GM18511 (cell line): ENCODE measurements around the gene SHISA6.

Source experiments
- ATAC-seq: cut with Tn5 transposase; IDR thresholded peaks from one replicate; pipeline ENCODE4 v1.9.1; 2021; ENCODE audit warnings: mild to moderate bottlenecking, moderate library complexity; ENCODE audit not compliant: unreplicated experiment

The SHISA6 gene

DNA sequence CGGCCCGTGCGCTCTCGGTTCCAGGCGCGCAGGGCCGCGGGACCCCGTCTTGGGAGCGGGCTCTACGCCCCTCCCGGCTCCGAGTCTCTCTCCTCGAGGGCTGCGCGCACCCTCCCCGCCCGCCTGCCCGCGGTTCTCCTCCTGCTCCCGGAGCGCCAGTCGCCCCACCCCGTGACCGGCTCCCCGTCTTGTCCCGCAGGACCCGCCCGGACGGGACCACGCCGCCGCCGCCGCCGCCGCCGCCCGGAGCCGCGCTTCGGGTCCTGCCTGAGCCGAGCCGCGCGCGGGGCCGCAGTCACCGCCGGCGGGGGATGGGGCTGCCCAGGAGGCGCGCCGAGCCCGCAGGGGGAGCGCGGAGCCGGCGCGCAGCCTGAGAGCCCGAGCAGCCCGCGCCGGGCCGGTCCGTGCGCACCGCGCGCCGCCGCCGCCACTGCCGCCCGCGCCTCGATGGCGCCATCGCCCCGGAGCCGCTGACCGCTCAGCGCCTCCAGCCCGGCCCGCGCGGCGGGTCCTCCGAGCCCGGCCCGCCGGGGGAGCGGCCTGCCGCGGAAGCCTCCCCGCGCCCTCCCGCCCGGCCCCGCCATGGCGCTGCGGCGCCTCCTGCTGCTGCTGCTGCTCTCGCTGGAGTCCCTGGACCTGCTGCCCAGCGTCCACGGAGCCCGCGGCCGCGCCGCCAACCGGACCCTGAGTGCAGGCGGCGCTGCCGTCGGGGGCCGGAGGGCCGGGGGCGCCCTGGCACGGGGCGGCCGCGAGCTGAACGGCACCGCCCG lies at the start of gene SHISA6:
Gene SHISA6, plus strand, starts transcription at position 373 of the 770 bp plus-strand sequence.
- ATAC-seq = no peak

DNA sequence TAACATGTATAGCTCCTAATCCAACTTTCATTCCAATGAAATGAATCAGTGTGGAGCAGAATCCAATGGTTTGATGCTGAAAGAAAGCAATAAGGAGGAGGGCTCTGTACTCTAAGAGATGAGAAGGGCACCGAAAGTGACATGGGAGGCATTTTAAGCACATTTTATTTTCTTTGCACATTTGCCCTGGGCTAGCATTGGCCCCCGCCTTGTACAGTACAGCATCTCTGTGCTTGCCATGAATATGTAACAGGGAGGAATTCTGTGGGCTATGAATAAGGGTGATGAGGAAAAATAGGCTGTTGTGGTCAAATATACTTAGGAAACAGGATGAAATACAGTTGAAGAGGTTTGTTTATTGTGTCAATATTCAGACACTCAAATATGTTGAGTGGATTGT lies 45.2 kb upstream of the SHISA6 start:
- ATAC-seq = no peak

DNA sequence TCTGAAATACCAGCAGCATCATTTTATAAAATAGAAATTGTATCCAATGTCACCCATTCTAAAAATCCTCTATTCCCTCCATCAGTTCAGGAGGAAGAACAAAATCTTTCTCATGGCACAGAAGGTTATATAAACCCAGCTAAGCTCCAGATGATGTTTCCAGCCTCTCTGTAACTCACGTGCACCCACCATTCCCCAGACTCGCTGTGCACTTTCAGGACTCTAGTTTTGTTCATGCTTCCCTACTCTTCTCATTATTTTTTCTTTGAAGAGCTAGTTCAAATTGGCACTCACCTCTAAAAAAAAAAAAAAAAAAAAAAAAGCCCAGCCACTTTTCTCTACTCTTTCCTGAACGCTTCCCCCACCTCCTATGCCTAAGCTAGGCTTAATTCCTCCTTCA lies 36.0 kb upstream of the SHISA6 start:
- ATAC-seq = no peak

DNA sequence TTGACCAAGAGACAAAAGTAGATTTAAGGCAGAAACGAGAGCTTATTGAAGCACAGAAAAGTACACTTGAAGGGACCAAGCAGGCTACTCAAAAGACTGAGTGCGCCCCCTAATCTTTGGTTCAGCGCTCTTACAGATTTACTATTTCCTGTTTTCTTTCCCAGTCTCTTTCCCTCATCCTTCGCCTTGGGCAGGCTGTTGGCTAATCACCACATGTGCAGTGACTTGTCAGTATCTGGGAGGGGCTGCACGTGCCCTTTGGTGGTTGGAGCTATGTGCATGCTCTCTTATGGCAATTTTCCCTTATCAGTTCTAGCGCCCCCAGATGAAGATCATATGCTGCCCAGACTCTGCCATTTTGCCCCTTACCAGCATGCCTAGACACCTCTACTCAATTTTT lies 35.4 kb upstream of the SHISA6 start:
- ATAC-seq = no peak

DNA sequence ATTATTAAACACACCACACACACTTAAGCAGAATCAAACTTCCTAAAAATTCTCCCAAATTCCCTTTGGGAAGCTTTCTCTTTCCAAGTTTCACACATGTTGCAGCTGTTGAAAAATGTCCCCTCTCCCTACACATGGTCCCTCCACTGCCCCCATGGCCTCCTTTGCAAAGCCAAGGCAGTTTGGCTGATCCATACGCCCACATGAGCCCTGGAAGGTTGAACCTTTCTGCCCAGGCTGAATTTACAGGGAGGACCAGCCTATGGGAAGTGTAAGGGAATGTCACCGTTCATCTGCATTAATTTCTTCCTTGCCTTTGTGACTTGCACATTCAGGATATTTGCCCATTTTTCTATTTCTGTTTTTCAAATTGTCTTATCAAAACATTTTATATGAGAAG lies 31.1 kb upstream of the SHISA6 start:
- no peak for ATAC-seq

DNA sequence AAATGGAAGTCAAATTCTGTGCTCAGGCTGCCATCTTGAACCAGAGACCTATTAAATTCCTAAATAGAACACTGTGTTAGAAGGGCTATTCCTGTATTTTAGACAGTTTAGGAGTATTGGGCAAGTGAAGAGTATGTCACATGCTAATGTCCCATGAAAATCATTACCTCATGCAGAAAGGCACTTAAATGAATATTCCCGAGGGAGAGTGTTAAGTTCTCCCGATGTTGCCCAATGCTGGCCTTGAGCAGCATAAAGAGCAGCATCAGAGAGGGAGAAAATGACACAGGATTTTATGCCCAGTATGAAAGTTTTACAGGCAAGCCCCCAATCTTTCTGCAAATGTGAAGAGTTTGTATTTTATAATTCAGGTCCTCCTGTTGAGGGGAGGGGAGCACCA lies 28.2 kb upstream of the SHISA6 start:
- no peak for ATAC-seq

DNA sequence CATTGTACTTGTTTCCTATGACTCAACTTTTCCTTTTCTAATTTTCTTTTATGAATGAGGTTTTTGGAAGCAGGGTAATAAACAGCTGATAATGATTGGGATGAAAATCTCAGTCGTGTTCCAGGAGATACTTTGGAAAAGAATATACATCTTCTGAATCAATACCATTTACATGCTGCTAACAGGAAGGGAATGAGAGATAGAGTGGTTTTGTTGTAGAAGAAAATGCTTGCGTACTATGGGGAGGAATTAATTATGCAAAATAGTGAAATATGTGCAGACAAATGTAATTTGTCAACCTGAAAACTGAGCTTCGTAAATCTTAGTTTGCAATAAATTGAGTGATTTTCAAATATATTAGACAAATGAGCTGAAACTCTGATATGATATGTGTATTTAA lies 24.0 kb upstream of the SHISA6 start:
- ATAC-seq = no peak

DNA sequence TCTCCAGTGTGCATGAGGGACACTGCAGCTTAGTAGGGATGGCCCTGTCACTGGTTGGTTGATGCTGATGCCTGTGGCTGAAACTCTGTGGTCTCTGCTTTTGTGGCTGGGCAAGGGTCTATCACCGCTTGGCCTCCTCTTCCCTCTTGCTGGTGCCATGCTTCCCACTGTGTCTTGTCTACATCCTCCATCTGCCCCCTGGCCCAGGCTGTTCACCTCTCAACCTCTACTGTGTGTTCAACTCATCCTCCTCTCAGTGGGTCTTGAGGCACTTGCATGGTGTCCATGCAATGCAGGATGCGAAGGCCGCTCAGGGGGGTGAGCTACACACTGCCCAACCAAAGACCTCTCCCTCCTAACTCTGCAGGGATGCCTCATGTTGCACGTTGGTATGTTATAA lies 19.8 kb upstream of the SHISA6 start:
- ATAC-seq = no peak

DNA sequence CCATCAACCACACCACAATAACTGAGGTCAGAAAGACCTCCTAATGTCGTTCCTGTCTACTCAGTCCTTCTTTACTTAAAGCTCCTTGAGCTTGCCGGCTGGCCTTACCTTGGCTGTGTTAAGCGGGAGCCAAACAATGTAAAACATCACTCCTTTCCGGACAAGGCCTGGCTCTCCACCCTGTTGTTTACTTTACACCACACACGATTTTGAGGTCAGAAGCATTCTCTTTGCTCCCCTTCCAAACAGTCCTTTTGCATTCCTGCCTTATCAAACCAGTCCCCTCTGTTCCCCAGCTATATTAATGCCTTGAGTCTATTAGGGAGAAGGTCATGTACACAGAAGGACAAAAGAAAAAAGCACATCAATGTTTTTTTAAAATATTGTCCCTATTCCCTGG lies 19.3 kb upstream of the SHISA6 start:
- ATAC-seq = no peak

DNA sequence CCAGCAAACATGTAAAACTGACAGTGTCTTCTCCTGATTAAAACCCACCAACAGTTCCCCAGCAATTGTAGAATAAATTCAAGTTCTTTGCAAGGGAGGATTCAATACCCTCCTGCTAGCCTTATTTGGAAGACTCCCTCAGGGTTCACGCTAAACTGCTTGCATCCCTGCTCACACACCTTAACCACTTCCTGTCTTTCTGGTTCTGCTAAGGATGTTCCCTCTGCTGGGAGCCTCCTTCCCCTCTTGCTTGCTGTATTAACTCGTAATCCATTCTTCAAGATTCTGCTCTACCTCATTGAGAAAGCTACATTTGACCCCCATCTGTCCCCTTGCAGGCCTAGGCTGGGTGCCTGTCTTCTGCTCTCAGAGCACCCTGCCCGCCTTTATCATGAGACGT lies 2.3 kb upstream of the SHISA6 start:
- no peak for ATAC-seq

DNA sequence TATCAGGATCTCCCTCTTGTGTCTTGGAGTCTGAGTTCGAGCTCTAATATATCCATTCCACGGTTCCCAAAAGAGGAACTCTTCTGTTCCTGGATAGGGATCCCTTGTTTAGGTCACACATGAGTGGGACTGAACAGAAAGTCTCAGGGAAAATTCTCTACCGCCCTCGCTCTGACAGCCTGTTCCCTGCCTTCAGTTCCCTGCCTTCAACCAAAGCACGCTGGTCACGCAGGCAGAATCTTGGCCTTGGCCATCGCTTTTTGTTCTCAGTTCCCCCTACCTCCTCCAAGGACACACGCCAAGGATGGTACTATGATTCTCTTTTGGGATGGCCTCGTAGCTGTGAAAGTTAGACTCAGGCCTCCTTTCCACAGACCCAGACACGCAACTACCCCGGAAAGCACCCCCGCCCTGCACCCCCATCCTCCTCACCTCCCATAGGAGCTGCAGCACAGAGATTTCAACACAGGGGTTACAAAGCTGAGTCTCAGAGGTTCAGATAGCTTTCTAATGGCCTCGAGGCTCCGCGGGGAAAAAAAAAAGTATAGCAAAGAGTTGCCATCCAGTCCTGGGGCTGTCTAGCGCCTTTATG lies 1.5 kb upstream of the SHISA6 start:
- no peak for ATAC-seq

DNA sequence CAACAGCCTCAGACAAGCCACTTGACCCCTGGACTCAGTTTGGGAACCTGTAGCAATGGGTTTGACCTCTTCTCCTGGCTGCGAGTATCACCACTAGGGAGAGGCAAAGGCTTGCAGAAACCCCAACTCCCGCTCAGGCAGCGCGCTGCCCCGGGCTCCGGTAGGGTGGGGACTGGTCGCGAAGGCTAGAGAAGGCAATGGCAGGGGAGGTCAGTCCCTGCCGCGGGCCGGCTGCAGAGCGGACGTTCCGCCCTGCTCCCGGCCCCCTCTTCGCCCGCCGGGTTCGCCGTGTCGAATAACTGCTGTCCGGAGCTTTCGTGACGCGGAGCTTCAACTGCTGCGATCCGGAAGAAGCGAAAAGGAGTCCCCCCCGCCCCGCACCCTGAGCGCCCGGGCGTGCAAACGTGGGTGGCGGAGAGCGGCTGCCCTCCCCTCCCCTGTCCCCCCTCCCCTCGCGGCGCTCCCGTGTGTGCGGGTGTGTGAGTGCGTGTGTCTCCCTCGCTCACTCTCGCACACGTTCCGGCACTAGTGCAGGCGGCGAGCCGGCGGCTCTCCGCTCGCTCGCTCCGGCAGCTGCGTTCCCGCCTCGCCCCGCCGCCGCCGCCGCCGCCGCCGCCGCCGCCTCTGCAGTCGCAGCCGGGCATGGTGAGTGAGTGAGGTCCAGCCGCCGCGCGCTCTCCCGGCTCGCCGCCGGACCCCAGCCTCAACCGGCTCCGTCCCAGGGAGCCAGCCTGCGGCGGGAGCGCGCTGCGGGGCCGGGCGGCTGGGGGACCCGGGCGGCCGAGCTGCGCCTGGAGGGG lies 772 bp upstream of the SHISA6 start:
- no peak for ATAC-seq

DNA sequence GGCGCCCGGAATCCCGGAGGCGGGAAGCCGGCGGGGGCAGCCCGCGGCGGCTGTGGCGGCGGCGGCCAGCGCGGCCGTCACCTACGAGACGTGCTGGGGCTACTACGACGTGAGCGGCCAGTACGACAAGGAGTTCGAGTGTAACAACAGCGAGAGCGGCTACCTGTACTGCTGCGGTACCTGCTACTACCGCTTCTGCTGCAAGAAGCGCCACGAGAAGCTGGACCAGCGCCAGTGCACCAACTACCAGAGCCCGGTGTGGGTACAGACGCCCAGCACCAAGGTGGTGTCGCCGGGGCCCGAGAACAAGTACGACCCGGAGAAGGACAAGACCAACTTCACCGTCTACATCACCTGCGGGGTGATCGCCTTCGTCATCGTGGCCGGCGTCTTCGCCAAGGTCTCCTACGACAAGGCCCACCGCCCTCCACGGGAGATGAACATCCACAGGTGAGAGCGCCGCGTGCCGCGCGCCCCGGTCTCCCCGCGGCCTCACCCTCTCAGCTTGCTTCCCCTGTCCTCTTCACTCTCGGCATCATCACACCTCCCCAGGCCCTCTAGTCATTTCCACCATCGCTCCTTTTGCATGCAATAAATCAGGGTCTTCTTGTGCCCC lies 706 bp downstream of the SHISA6 start:
- no peak for ATAC-seq

DNA sequence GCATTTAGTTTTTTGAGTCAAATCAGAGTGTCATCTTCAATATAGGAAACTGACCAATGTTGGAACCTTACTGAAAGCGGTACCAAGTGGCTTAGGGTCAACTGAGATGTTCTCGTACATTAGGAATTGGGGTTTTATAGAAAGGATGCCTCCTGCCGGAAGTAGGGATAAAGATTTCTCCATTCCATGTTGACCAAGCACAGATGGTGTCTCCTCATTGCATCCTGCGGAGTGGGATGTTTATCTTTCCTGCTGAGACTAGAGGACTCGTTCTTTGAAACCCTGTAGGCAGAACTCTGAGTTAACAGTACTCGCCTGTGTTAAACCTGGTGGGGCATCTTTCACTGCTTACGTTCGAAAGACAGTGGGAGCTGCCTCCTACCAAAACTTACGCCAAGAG lies 1.4 kb downstream of the SHISA6 start:
- no peak for ATAC-seq

DNA sequence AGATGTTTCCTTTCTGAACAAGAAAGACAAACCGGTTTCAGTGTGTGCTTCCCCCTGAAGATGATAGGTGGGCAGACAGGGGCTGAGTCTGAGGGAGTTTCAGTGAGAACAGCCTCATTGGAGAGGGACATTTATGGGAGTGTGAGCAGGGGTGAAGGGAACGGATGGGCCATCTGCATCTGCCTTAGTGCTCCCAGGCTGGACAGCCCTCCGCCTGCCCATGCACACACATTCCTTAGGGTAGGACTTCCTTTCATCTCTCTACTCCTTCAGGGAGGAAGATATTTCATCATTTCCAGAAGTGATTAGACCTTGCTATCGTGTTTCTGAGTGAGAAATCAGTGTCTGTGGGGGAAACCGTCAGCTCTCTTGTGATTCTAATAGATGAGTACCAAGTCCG lies 3.8 kb downstream of the SHISA6 start:
- no peak for ATAC-seq

DNA sequence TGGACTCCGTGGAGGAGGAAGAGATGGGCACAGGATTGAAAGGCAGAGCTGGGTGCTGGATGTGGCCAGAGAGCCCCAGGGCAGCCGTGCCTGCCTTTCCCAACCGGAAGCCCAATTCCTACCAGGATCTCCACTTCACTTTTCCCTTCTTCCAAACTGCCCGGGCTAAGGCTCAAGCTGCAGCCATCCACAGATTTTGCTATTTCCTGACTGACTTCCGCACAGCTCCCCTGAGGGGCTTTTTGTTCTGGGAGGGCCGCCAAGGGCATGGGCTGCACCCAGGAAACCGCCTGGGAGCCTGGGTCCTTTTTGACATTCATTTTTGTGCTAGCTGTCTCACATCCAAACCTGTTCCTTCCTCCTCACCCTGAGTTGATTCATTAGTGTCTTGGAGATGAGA lies 4.2 kb downstream of the SHISA6 start:
- no peak for ATAC-seq

DNA sequence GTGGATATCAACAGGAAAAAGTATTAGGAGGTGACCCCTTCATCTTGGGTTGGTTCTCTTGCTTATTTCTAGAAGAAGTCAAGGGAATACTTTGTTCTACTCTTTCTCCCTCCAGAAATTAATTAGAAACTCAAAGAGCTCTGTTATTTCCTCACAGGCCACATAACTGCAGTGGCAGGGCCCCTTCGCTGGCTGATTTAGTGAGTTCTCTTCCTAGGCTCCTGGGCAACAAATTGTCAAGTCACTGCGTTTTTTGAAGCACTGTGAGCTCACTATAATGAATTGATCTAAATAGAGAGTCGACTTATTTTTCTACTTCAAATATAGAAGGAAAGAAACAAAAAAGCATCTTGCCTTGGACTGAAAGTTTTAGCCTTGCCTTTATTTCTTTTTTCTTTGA lies 4.8 kb downstream of the SHISA6 start:
- ATAC-seq = no peak

DNA sequence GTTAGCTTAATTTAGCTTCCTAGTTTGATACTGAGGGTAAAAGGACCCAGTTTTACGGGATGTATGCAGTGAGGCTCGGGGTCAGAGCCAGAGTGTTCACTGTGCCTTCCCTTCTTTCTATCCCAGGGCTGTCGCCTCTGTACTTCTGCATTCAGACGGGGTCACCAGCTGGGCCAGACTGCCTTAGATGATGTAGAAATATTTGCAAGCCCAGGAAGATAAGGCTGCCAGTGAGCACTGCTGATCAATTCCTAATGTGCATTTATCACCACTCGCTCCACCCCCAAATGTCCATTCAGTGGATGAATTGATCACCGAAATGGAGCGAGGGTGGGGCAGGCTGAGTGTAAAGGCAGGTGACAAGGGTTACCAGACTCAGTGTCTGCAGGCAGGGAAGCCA lies 9.1 kb downstream of the SHISA6 start:
- ATAC-seq = no peak

DNA sequence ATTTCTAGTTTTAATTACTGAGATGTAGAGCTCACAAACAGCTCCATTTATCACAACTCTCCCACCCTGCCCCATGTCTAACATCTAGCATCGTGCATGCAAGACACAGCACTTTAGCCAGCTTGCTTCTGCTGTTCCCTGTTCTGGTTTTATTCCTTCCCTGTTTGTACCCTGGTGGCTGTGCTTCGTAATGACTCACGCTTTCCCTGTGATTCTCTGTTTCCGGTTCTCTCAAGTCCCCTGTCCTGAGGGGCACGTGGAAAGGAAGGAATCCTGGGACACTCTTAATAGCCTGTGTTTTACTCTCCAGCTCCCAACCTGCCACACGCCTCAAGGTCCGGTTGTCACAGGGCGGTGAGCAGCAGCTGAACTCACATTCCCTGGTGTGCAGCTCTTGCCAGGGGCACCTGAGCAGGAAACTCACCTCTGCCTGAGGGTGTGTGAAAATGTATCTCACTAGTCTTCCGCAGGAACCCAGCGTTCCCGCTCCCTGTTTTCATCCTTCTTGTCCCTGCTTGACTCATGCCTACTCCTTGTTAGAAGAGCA lies 10.6 kb downstream of the SHISA6 start:
- no peak for ATAC-seq

DNA sequence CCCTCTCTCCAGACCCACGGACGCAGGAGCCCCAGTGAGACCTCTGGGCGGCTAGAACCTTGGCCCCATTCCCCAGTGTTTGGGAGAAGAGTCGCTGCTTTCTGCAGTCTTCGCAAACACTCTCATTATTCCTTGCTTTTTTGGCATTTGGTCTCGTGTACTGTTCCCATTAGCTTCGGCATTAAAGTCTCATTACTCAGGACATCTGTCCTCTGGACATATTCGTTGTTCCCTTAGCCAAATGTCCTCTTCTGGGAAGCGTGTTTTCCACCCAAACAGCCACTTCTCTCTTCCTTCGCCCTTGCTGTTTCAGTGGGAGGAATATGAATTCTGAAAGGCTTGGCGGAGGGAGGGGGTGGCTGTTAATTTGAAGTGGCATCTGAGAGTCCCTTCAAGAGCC lies 11.1 kb downstream of the SHISA6 start:
- no peak for ATAC-seq

DNA sequence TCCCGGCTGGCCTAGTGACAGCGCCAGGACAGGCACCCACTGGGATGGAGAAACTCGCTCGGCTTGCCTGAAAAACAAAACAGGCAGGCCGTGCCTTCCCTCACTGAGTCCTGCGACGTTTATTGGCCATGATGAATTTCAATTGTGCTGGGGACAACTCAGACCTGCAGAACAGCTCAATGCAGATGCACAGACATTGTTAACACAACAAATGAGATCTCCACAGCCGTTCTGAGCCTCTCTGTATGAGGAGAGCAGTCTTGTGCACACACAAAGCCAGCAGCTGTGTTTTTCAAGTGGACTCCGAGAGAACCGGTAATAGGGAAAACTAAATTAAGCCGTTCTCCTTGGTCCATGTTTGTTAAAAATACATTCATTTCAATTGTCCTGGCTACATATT lies 15.9 kb downstream of the SHISA6 start:
- ATAC-seq = no peak
